WTC11 (cell line): ENCODE results near the gene WDR59. TPM values are rescaled to one million over a fixed set of nuclear protein-coding genes. Genes with fewer than 3 reads are reported as not detected.

Source experiments
- ATAC-seq: fragments of 200-7000 bp; cut with Tn5 transposase; 2 replicates; pipeline ENCODE4 v1.10.0; 2021; ENCODE audit warnings: mild to moderate bottlenecking, moderate library complexity
- CTCF ChIA-PET: fragments of 300-600 bp; sonication (Branson Sonifier 250); formaldehyde crosslinking; loops from one replicate; lab custom pipeline; 2021; ENCODE audit warnings: antibody characterized with exemption; lab: Charles Lee
- POLR2A ChIA-PET: fragments of 350-600 bp; sonication (Branson Sonifier 250); formaldehyde crosslinking; loops from one replicate; lab custom pipeline; 2021; ENCODE audit warnings: antibody characterized with exemption; lab: Charles Lee
- DNase-seq: peaks from one replicate; pipeline ENCODE4 v3.0.0; 2021; ENCODE audit warnings: low spot score
- H3K27ac Mint-ChIP-seq: 2 replicates; pipeline ENCODE4 v1.8.0; 2021; ENCODE audit warnings: mixed read lengths
- H3K27me3 Mint-ChIP-seq: 2 replicates; pipeline ENCODE4 v1.8.0; 2021; ENCODE audit warnings: low read depth, mild to moderate bottlenecking, moderate library complexity, mixed read lengths
- H3K36me3 Mint-ChIP-seq: 2 replicates; pipeline ENCODE4 v1.8.0; 2021; ENCODE audit warnings: mixed read lengths
- H3K4me1 Mint-ChIP-seq: 2 replicates; pipeline ENCODE4 v1.8.0; 2022; ENCODE audit warnings: mixed read lengths
- H3K4me3 Mint-ChIP-seq: 2 replicates; pipeline ENCODE4 v1.8.0; 2021; ENCODE audit warnings: mild to moderate bottlenecking, moderate library complexity, mixed read lengths
- H3K9me3 Mint-ChIP-seq: 2 replicates; pipeline ENCODE4 v1.8.0; 2021; ENCODE audit warnings: mixed read lengths
- ATF1 ChIP-seq: sonication (generic); formaldehyde crosslinking; IDR thresholded peaks from 2 replicates; pipeline ENCODE4 v1.8.1; 2023; ENCODE audit warnings: mild to moderate bottlenecking, moderate library complexity, missing genetic modification reagents
- ATF3 ChIP-seq: sonication (generic); formaldehyde crosslinking; conservative IDR thresholded peaks from 2 replicates; pipeline ENCODE4 v1.8.1; 2022; ENCODE audit warnings: mild to moderate bottlenecking, missing genetic modification reagents
- CBFB ChIP-seq: sonication (generic); formaldehyde crosslinking; IDR thresholded peaks from 2 replicates; pipeline ENCODE4 v1.8.1; 2022; ENCODE audit warnings: mild to moderate bottlenecking, low read depth, missing genetic modification reagents
- CDX4 ChIP-seq: fragments of 250-450 bp; sonication (Bioruptor Pico); IDR thresholded peaks from 2 replicates; pipeline ENCODE4 v1.9.0; 2021; ENCODE audit warnings: moderate library complexity, mild to moderate bottlenecking, inconsistent platforms, borderline replicate concordance
- CTCF ChIP-seq: fragments of 200-600 bp; IDR thresholded peaks from 2 replicates; pipeline ENCODE4 v1.8.0; 2022; ENCODE audit warnings: antibody characterized with exemption
- E2F1 ChIP-seq: sonication (generic); formaldehyde crosslinking; IDR thresholded peaks from 2 replicates; pipeline ENCODE4 v1.8.0; 2022; ENCODE audit warnings: mild to moderate bottlenecking, missing genetic modification reagents
- ERG ChIP-seq: fragments of 250-450 bp; sonication (Bioruptor Pico); IDR thresholded peaks from 2 replicates; pipeline ENCODE4 v1.8.0; 2021; ENCODE audit warnings: mild to moderate bottlenecking
- ETV6 ChIP-seq: sonication (generic); formaldehyde crosslinking; IDR thresholded peaks from 2 replicates; pipeline ENCODE4 v1.8.1; 2022; ENCODE audit warnings: mild to moderate bottlenecking, missing genetic modification reagents
- OVOL2 ChIP-seq: fragments of 250-450 bp; sonication (Bioruptor Pico); IDR thresholded peaks from 2 replicates; pipeline ENCODE4 v1.9.0; 2021; ENCODE audit warnings: mild to moderate bottlenecking, borderline replicate concordance
- SOX15 ChIP-seq: fragments of 250-450 bp; sonication (Bioruptor Pico); IDR thresholded peaks from 2 replicates; pipeline ENCODE4 v1.9.0; 2021; ENCODE audit warnings: mild to moderate bottlenecking
- SP1 ChIP-seq: sonication (generic); formaldehyde crosslinking; conservative IDR thresholded peaks from 2 replicates; pipeline ENCODE4 v1.8.1; 2022; ENCODE audit warnings: missing genetic modification reagents
- TCF7 ChIP-seq: sonication (generic); formaldehyde crosslinking; IDR thresholded peaks from 2 replicates; pipeline ENCODE4 v1.8.0; 2022; ENCODE audit warnings: mild to moderate bottlenecking, low read depth, missing genetic modification reagents, moderate library complexity
- USF1 ChIP-seq: sonication (generic); formaldehyde crosslinking; IDR thresholded peaks from 2 replicates; pipeline ENCODE4 v1.8.0; 2022; ENCODE audit warnings: mild to moderate bottlenecking, missing genetic modification reagents
- ZNF263 ChIP-seq: sonication (generic); formaldehyde crosslinking; IDR thresholded peaks from 2 replicates; pipeline ENCODE4 v1.8.1; 2022; ENCODE audit warnings: low read depth, mild to moderate bottlenecking, moderate library complexity, missing genetic modification reagents
- ZNF532 ChIP-seq: fragments of 250-450 bp; sonication (Bioruptor Pico); IDR thresholded peaks from 2 replicates; pipeline ENCODE4 v1.9.0; 2021; ENCODE audit warnings: mild to moderate bottlenecking, borderline replicate concordance
- total RNA-seq: library from RNA; stranded (reverse); gene quantifications from 3 replicates; pipeline ENCODE4 v1.2.3, GENCODE V29; 2021

The WDR59 gene
- total RNA-seq, 1 experiment from 2014 or later: 100 TPM

- no peak for TF ChIP-seq ATF3
Observed at GRCh38 chr16:74874123-74874522, 110.8 kb downstream of the WDR59 start (continued).

GRCh38 chr16:74872302-74872701, 112.6 kb downstream of the WDR59 start:
- ChIA-PET CTCF (interaction anchor here (0.6 to 5.4 kb wide), 3 partner anchors 10 to 385 kb away, joined by 3 to 38 read pairs (median 4); no protein-coding TSS in a partner anchor), POLR2A (no interaction called here)
- H3K4me3 Mint-ChIP-seq: no peak overlapping the region
- TF ChIP-seq CTCF (no peak), SOX15 (CRISPR knock-in tag) (no peak), CDX4 (CRISPR knock-in tag) (no peak), USF1 (CRISPR knock-in tag) (no peak), ZNF532 (CRISPR knock-in tag) (no peak), CBFB (CRISPR knock-in tag) (no peak), OVOL2 (CRISPR knock-in tag) (no peak), TCF7 (CRISPR knock-in tag) (no peak), ATF1 (CRISPR knock-in tag) (no peak), SP1 (CRISPR knock-in tag) (no peak), E2F1 (CRISPR knock-in tag) (no peak), ZNF263 (CRISPR knock-in tag) (no peak), ETV6 (CRISPR knock-in tag) (no peak), ERG (CRISPR knock-in tag) (no peak)
- peaks cover 57% of the 10 kb centered on the region for H3K4me1 Mint-ChIP-seq
- H3K27me3 Mint-ChIP-seq: no peaks in the 10 kb centered on the region
- no peak for ATAC-seq
- H3K9me3 Mint-ChIP-seq: peaks cover 5% of the 10 kb centered on the region; the same call in 1 of the 2 replicates
- H3K36me3 Mint-ChIP-seq: peaks cover 16% of the 10 kb centered on the region
- DNase-seq: no peak
- H3K27ac Mint-ChIP-seq: no peak overlapping the region
